HepG2 (cell line): Measurements from ENCODE around the gene SLF1. TPM values are rescaled to one million over a fixed set of nuclear protein-coding genes. Genes with fewer than 3 reads are reported as not detected.

Experiments used
- ATAC-seq: fragments of 200-7000 bp; cut with Tn5 transposase; 3 replicates; pipeline ENCODE4 v1.9.1; 2020; ENCODE audit warnings: mild to moderate bottlenecking, moderate library complexity
- BruUV-seq: library from RNA; stranded (reverse); fragments of 400-500 nt; replicated peaks from 2 replicates; lab custom pipeline; 2021; lab: Mats Ljungman, UMichigan
- CTCF ChIA-PET: fragments of 300-600 bp; formaldehyde crosslinking; extraction: SDS; loops from one replicate; lab custom pipeline; 2021; ENCODE audit warnings: low total read pairs, inconsistent platforms, low intra/inter-chr PET ratio; lab: Yijun Ruan, JAX
- POLR2A ChIA-PET: fragments of 350-600 bp; sonication (Branson Sonifier 250); formaldehyde crosslinking; loops from one replicate; lab custom pipeline; 2020; ENCODE audit warnings: antibody characterized with exemption, inconsistent platforms; lab: Yijun Ruan, JAX
- DNase-seq: peaks from one replicate; pipeline ENCODE4 v3.0.0-alpha.2; 2015; ENCODE audit warnings: low spot score
- FAIRE-seq: peaks from 3 replicates; lab custom pipeline; 2011; peaks lifted over from hg19 to GRCh38; lab: Jason Lieb, UNC
- H2AFZ ChIP-seq: one replicate; pipeline ENCODE4 v1.6.1; 2011; ENCODE audit warnings: low read length, inconsistent platforms
- H3K27ac ChIP-seq: fragments of 300-600 bp; 3 replicates; pipeline ENCODE4 v1.8.0; 2011; ENCODE audit warnings: mixed run types, mild to moderate bottlenecking, mixed read lengths, low read length, inconsistent platforms; ENCODE audit not compliant: insufficient read depth; ENCODE audit errors: extremely low read length
- H3K27me3 ChIP-seq, 2 experiments: fragments of 200-600 bp in 1 of 2; 2 replicates in 1 of 2; 3 replicates in 1 of 2; pipeline versions ENCODE4 v1.6.0 to v1.8.0; 2011; ENCODE audit warnings: low read length in 2 of 2, mild to moderate bottlenecking in 2 of 2, moderate library complexity in 2 of 2, inconsistent platforms in 1 of 2; ENCODE audit not compliant: insufficient read depth in 2 of 2, control insufficient read depth in 1 of 2
- H3K36me3 ChIP-seq, 2 experiments: fragments of 200-600 bp in 1 of 2; replicated peaks in 1 of 2; 2 replicates in 1 of 2; 3 replicates in 1 of 2; pipeline versions ENCODE4 v1.5.1 to v1.8.0; 2011; ENCODE audit warnings: low read length in 2 of 2, inconsistent platforms in 1 of 2; ENCODE audit not compliant: insufficient read depth in 2 of 2, control insufficient read depth in 1 of 2
- H3K4me1 ChIP-seq: 2 replicates; pipeline ENCODE4 v1.5.1; 2012; ENCODE audit warnings: low read length, inconsistent platforms; ENCODE audit not compliant: insufficient read depth
- H3K4me2 ChIP-seq: 2 replicates; pipeline ENCODE4 v1.6.0; 2011; ENCODE audit warnings: low read depth, low read length, inconsistent platforms
- H3K4me3 ChIP-seq, 3 experiments: fragments of 200-600 bp in 1 of 3; sonication (generic), shearing (Covaris generic) in 1 of 3; replicated peaks in 1 of 3; 2 replicates each; pipeline ENCODE4 v1.5.1; 2011 to 2016; ENCODE audit warnings: low read length in 3 of 3, inconsistent platforms in 2 of 3, low read depth in 2 of 3, mild to moderate bottlenecking in 2 of 3, control low read depth in 1 of 3, mixed read lengths in 1 of 3; ENCODE audit not compliant: insufficient read depth in 1 of 3
- H3K79me2 ChIP-seq: one replicate; pipeline ENCODE4 v1.6.1; 2011; ENCODE audit warnings: low read length, inconsistent platforms; ENCODE audit not compliant: insufficient read depth
- H3K9ac ChIP-seq: 2 replicates; pipeline ENCODE4 v1.6.0; 2011; ENCODE audit warnings: mild to moderate bottlenecking, low read depth, low read length, inconsistent platforms; ENCODE audit not compliant: insufficient read depth
- H3K9me3 ChIP-seq: 2 replicates; pipeline ENCODE4 v1.5.1; 2012; ENCODE audit warnings: mild to moderate bottlenecking, low read length
- H4K20me1 ChIP-seq: 2 replicates; pipeline ENCODE4 v1.6.0; 2011; ENCODE audit warnings: inconsistent platforms, mild to moderate bottlenecking, low read length, moderate library complexity; ENCODE audit not compliant: insufficient read depth
- KAT2B ChIP-seq: fragments of 150-350 bp; IDR thresholded peaks from 2 replicates; pipeline ENCODE4 v1.6.1; 2014; ENCODE audit warnings: low read depth, low read length, borderline replicate concordance
- RARG ChIP-seq: sonication (generic); formaldehyde crosslinking; IDR thresholded peaks from 2 replicates; pipeline ENCODE4 v1.4.0; 2020; ENCODE audit warnings: low read depth, mild to moderate bottlenecking, missing genetic modification reagents
- ZNF530 ChIP-seq: sonication (generic); formaldehyde crosslinking; IDR thresholded peaks from 2 replicates; pipeline ENCODE4 v1.5.0; 2020; ENCODE audit warnings: low read depth, mild to moderate bottlenecking, missing genetic modification reagents
- ZNF841 ChIP-seq: sonication (generic); formaldehyde crosslinking; IDR thresholded peaks from 2 replicates; pipeline ENCODE4 v1.8.1; 2023; ENCODE audit warnings: missing genetic modification reagents, borderline replicate concordance
- WGBS: methylation state at CpG from one replicate; pipeline ENCODE4 v1.1.6; 2017; ENCODE audit warnings: low lambda C conversion rate; 5-methylcytosine and 5-hydroxymethylcytosine counted together
- in situ Hi-C: cut with HindIII; loops from 2 replicates; pipeline ENCODE4 v1.10.0; 2017; ENCODE audit warnings: low pct_unique_long_range_greater_than_20kb; ENCODE audit not compliant: extremely low pct_ligation_motif_present
- intact Hi-C: fragments of 100-400 bp; cut with micrococcal nuclease; formaldehyde crosslinking; loops from one replicate; pipeline ENCODE4 v1.10.0; 2022; ENCODE audit not compliant: unreplicated experiment
- polyA plus RNA-seq, 8 experiments: library from polyadenylated mRNA; depleted of rRNA in 3 of 8; stranded (reverse) in 7 of 8; unstranded in 1 of 8; fragments of >200 nt; fragmentation: Illumina TruSeq in 4 of 8; extraction: Trizol in 4 of 8; gene quantifications; 2 replicates each; pipeline versions ENCODE4 v1.2.1 to v1.2.3, GENCODE V29; 2011 to 2016; ENCODE audit warnings: low read depth in 4 of 8, missing spikeins in 1 of 8, mixed read lengths in 1 of 8; ENCODE audit not compliant: insufficient read depth in 1 of 8
- total RNA-seq, 5 experiments: library from RNA; depleted of rRNA; stranded (reverse); fragments of >200 nt; fragmentation: Illumina TruSeq; extraction: Trizol; gene quantifications; 2 replicates each; pipeline ENCODE4 v1.2.3, GENCODE V29; 2016; ENCODE audit warnings: low read depth in 1 of 5

Gene SLF1
- total and polyA plus RNA-seq, 2 of the 13 experiments (the other 11 are each of a cell fraction or from before 2014, with no cell fraction given) = 2.1 to 9.1 TPM

DNA sequence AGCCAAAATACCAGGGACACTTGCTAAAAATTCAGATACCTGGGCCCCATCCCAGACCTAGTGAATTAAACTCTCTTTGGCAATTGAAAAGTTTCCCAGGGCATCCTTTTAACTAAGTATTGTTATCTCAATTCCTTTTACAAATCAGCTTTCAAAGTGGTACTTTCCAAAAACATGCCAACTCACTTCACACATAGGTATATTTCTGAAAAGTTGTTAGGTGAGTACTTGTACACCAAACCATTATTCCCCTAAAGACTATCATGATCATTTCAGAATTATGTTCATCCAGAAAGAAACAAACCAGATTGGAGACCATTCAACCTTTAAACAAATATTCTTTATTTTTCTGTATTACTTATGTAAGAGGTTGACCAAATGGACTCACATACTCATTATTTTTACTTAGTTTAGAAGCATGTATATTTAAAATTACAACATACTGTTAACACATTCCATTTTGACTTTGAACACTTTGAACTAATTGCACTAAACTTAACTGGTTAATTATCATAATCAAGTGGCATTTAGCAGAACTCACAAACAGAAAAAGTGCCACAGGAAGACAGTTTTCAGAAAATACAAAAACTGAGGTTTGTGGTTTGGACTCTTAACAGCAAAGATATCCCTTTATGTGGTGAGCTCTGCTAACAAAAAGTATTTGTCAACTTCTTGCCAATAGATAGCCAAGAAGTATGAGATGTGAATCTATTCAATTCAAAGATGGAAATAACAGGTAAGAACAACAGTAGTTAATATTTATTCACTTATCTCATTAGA is 40.8 kb upstream of the SLF1 start:
- in situ Hi-C loops (no loop called here), intact Hi-C loops (no loop called here)
- no peak overlapping the region for H3K9ac ChIP-seq
- no peak overlapping the region for H2AFZ ChIP-seq
- ATAC-seq = no peak
- no peaks in the 10 kb centered on the region for H4K20me1 ChIP-seq
- no peak overlapping the region for H3K27ac ChIP-seq
- no peaks in the 10 kb centered on the region for H3K9me3 ChIP-seq
- no peaks in the 10 kb centered on the region for H3K36me3 ChIP-seq
- no peaks in the 10 kb centered on the region for H3K27me3 ChIP-seq
- H3K4me1 ChIP-seq = no peaks in the 10 kb centered on the region
- FAIRE-seq = no peak
- ChIA-PET POLR2A (no interaction called here), CTCF (no interaction called here)
- H3K4me2 ChIP-seq = no peak overlapping the region
- H3K79me2 ChIP-seq = no peaks in the 10 kb centered on the region
- no TSS peak for BruUV-seq
- no peak for DNase-seq
- TF ChIP-seq ZNF530 (CRISPR knock-in tag) (no peak), KAT2B (no peak)
- H3K4me3 ChIP-seq = no peak overlapping the region

DNA sequence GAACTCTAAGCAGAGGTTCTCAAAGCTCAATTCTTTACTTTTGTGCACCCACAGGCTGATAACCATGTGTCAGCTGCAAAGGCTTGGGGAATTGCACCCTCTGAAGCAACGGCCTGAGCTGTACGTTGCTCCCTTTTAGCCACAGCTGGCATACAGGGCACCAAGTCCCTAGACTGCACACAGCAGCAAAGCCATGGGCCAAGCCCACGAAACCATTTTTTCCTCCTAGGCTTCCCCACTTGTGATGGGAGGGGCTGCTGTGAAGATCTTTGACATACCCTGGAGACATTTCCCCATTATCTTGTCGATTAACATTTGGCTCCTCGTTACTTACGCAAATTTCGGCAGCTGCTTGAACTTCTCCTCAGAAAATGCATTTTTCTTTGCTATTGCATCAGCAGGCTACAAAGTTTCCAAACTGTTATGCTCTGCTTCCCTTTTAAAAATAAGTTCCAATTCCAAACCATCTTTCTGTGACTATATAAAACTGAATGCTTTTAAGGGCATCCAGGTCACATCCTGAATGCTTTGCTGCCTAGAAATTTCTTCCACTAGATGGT is 23.1 kb upstream of the SLF1 start:
- CTCF ChIA-PET = no interaction called here
- in situ Hi-C loops = no loop called here
- Histone ChIP-seq H3K79me2 (no peaks in the 10 kb centered on the region), H4K20me1 (no peaks in the 10 kb centered on the region), H3K4me1 (no peaks in the 10 kb centered on the region), H2AFZ (no peak overlapping the region), H3K9ac (no peak overlapping the region), H3K9me3 (no peaks in the 10 kb centered on the region), H3K4me2 (no peak overlapping the region), H3K27me3 (no peaks in the 10 kb centered on the region), H3K36me3 (no peaks in the 10 kb centered on the region), H3K4me3 (no peak overlapping the region), H3K27ac (no peak overlapping the region)
- peak; percentile 58; the same call in 1 of the 2 replicates for TF ChIP-seq ZNF841 (CRISPR knock-in tag)
- TF ChIP-seq RARG (CRISPR knock-in tag) = no peak
- no peak for DNase-seq
- BruUV-seq = no TSS peak
- intact Hi-C loops = no loop called here
- no peak for FAIRE-seq
- POLR2A ChIA-PET = no interaction called here
- no peak for ATAC-seq
- 20% methylated on average over 7 of the region's 7 CpGs for WGBS
